WTC11 (cell line): ENCODE data around the gene GOLT1A. TPM values are rescaled to one million over a fixed set of nuclear protein-coding genes. Genes with fewer than 3 reads are reported as not detected.

Experiments used
- ATAC-seq: fragments of 200-7000 bp; cut with Tn5 transposase; 2 replicates; pipeline ENCODE4 v1.10.0; 2021; ENCODE audit warnings: mild to moderate bottlenecking, moderate library complexity
- CTCF ChIA-PET: fragments of 300-600 bp; sonication (Branson Sonifier 250); formaldehyde crosslinking; loops from one replicate; lab custom pipeline; 2021; ENCODE audit warnings: antibody characterized with exemption; lab: Charles Lee
- POLR2A ChIA-PET: fragments of 350-600 bp; sonication (Branson Sonifier 250); formaldehyde crosslinking; loops from one replicate; lab custom pipeline; 2021; ENCODE audit warnings: antibody characterized with exemption; lab: Charles Lee
- DNase-seq: peaks from one replicate; pipeline ENCODE4 v3.0.0; 2021; ENCODE audit warnings: low spot score
- H3K27ac Mint-ChIP-seq: 2 replicates; pipeline ENCODE4 v1.8.0; 2021; ENCODE audit warnings: mixed read lengths
- H3K27me3 Mint-ChIP-seq: 2 replicates; pipeline ENCODE4 v1.8.0; 2021; ENCODE audit warnings: low read depth, mild to moderate bottlenecking, moderate library complexity, mixed read lengths
- H3K36me3 Mint-ChIP-seq: 2 replicates; pipeline ENCODE4 v1.8.0; 2021; ENCODE audit warnings: mixed read lengths
- H3K4me1 Mint-ChIP-seq: 2 replicates; pipeline ENCODE4 v1.8.0; 2022; ENCODE audit warnings: mixed read lengths
- H3K4me3 Mint-ChIP-seq: 2 replicates; pipeline ENCODE4 v1.8.0; 2021; ENCODE audit warnings: mild to moderate bottlenecking, moderate library complexity, mixed read lengths
- H3K9me3 Mint-ChIP-seq: 2 replicates; pipeline ENCODE4 v1.8.0; 2021; ENCODE audit warnings: mixed read lengths
- ATF3 ChIP-seq: sonication (generic); formaldehyde crosslinking; conservative IDR thresholded peaks from 2 replicates; pipeline ENCODE4 v1.8.1; 2022; ENCODE audit warnings: mild to moderate bottlenecking, missing genetic modification reagents
- ATF6 ChIP-seq: sonication (generic); formaldehyde crosslinking; IDR thresholded peaks from 2 replicates; pipeline ENCODE4 v1.8.1; 2023; ENCODE audit warnings: mild to moderate bottlenecking, missing genetic modification reagents
- CDX4 ChIP-seq: fragments of 250-450 bp; sonication (Bioruptor Pico); IDR thresholded peaks from 2 replicates; pipeline ENCODE4 v1.9.0; 2021; ENCODE audit warnings: moderate library complexity, mild to moderate bottlenecking, inconsistent platforms, borderline replicate concordance
- CREM ChIP-seq: sonication (generic); formaldehyde crosslinking; IDR thresholded peaks from 2 replicates; pipeline ENCODE4 v1.8.1; 2022; ENCODE audit warnings: mild to moderate bottlenecking, missing genetic modification reagents, moderate library complexity
- FOXP4 ChIP-seq: sonication (generic); formaldehyde crosslinking; IDR thresholded peaks from 2 replicates; pipeline ENCODE4 v1.8.0; 2022; ENCODE audit warnings: mild to moderate bottlenecking, missing genetic modification reagents
- GABPB1 ChIP-seq: sonication (generic); formaldehyde crosslinking; IDR thresholded peaks from 2 replicates; pipeline ENCODE4 v1.8.1; 2023; ENCODE audit warnings: mild to moderate bottlenecking, missing genetic modification reagents
- JUN ChIP-seq: sonication (generic); formaldehyde crosslinking; IDR thresholded peaks from 2 replicates; pipeline ENCODE4 v1.8.0; 2023; ENCODE audit warnings: mild to moderate bottlenecking, missing genetic modification reagents
- MAX ChIP-seq: sonication (generic); formaldehyde crosslinking; IDR thresholded peaks from 2 replicates; pipeline ENCODE4 v1.8.0; 2022; ENCODE audit warnings: mild to moderate bottlenecking, missing genetic modification reagents
- MLX ChIP-seq: sonication (generic); formaldehyde crosslinking; IDR thresholded peaks from 2 replicates; pipeline ENCODE4 v1.8.1; 2023; ENCODE audit warnings: mild to moderate bottlenecking, missing genetic modification reagents, moderate library complexity
- NFATC4 ChIP-seq: fragments of 250-450 bp; sonication (Bioruptor Pico); IDR thresholded peaks from 2 replicates; pipeline ENCODE4 v1.9.0; 2021; ENCODE audit warnings: mild to moderate bottlenecking
- SMAD3 ChIP-seq: sonication (generic); formaldehyde crosslinking; IDR thresholded peaks from 2 replicates; pipeline ENCODE4 v1.8.0; 2022; ENCODE audit warnings: missing genetic modification reagents, mild to moderate bottlenecking, borderline replicate concordance
- STAT6 ChIP-seq: sonication (generic); formaldehyde crosslinking; conservative IDR thresholded peaks from 2 replicates; pipeline ENCODE4 v1.8.1; 2023; ENCODE audit warnings: mild to moderate bottlenecking, low read depth, missing genetic modification reagents, moderate library complexity
- TEAD1 ChIP-seq: sonication (generic); formaldehyde crosslinking; IDR thresholded peaks from 2 replicates; pipeline ENCODE4 v1.8.0; 2022; ENCODE audit warnings: mild to moderate bottlenecking, missing genetic modification reagents
- ZNF121 ChIP-seq: sonication (generic); formaldehyde crosslinking; IDR thresholded peaks from 2 replicates; pipeline ENCODE4 v1.8.0; 2023; ENCODE audit warnings: missing genetic modification reagents
- ZNF281 ChIP-seq: sonication (generic); formaldehyde crosslinking; IDR thresholded peaks from 2 replicates; pipeline ENCODE4 v1.8.0; 2023; ENCODE audit warnings: mild to moderate bottlenecking, missing genetic modification reagents
- ZNF416 ChIP-seq: fragments of 250-450 bp; sonication (Bioruptor Pico); IDR thresholded peaks from 2 replicates; pipeline ENCODE4 v1.9.0; 2021; ENCODE audit warnings: mild to moderate bottlenecking, inconsistent platforms
- total RNA-seq: library from RNA; stranded (reverse); gene quantifications from 3 replicates; pipeline ENCODE4 v1.2.3, GENCODE V29; 2021

GOLT1A gene
- total RNA-seq, 1 experiment from 2014 or later: 6.5 TPM

- no peak for ATAC-seq
- H3K9me3 Mint-ChIP-seq: no peaks in the 10 kb centered on the region
- H3K4me1 Mint-ChIP-seq: peaks cover 10% of the 10 kb centered on the region
- DNase-seq: no peak
- H3K4me3 Mint-ChIP-seq: no peak overlapping the region
- ChIA-PET POLR2A (no interaction called here), CTCF (interaction anchor here (1.3 kb wide), 1 partner anchor 197 kb away, joined by 4 read pairs; no protein-coding TSS in a partner anchor)
- no peaks in the 10 kb centered on the region for H3K36me3 Mint-ChIP-seq
- no peak overlapping the region for H3K27ac Mint-ChIP-seq
- H3K27me3 Mint-ChIP-seq: peaks cover 2% of the 10 kb centered on the region; the same call in 1 of the 2 replicates
- TF ChIP-seq CDX4 (CRISPR knock-in tag) (no peak), ZNF416 (CRISPR knock-in tag) (no peak), MLX (CRISPR knock-in tag) (no peak), GABPB1 (no peak), SMAD3 (CRISPR knock-in tag) (no peak), TEAD1 (CRISPR knock-in tag) (no peak), ZNF281 (CRISPR knock-in tag) (no peak), MAX (CRISPR knock-in tag) (no peak), CREM (CRISPR knock-in tag) (no peak), JUN (no peak), STAT6 (CRISPR knock-in tag) (no peak), FOXP4 (CRISPR knock-in tag) (no peak), ATF6 (no peak), ATF3 (CRISPR knock-in tag) (no peak), NFATC4 (CRISPR knock-in tag) (no peak), ZNF121 (CRISPR knock-in tag) (no peak)
Observed at GRCh38 chr1:204201348-204202040, 12.3 kb downstream of the GOLT1A start.
